HG03060 (cell line): ENCODE measurements around the gene ALG6.
"Not testable (repeated sequence)": the region's sequence is repeated elsewhere in the genome, so short reads cannot be mapped to it uniquely, and the experiment has no call there.

Source experiments
- ATAC-seq: cut with Tn5 transposase; IDR thresholded peaks from one replicate; pipeline ENCODE4 v1.9.1; 2021; ENCODE audit warnings: low read depth, moderate number of reproducible peaks; ENCODE audit not compliant: unreplicated experiment

The ALG6 gene

GRCh38 chr1:63407002-63407401 is 39.6 kb downstream of the ALG6 start:
- no peak for ATAC-seq

GRCh38 chr1:63408331-63408730 is 40.9 kb downstream of the ALG6 start:
- no peak for ATAC-seq

GRCh38 chr1:63411066-63411465 is 43.6 kb downstream of the ALG6 start:
- ATAC-seq = no peak

GRCh38 chr1:63413394-63413793 is 46.0 kb downstream of the ALG6 start:
- no peak for ATAC-seq

- no peak for ATAC-seq
Measured at GRCh38 chr1:63414691-63415365, 47.4 kb downstream of the ALG6 start.

- ATAC-seq = no peak
Measured at GRCh38 chr1:63418101-63418500, 50.7 kb downstream of the ALG6 start.

GRCh38 chr1:63420746-63421145 is 53.3 kb downstream of the ALG6 start:
- ATAC-seq = not testable (repeated sequence)

GRCh38 chr1:63423649-63424048 is 56.2 kb downstream of the ALG6 start:
- ATAC-seq = no peak

GRCh38 chr1:63428815-63429214 is 61.4 kb downstream of the ALG6 start:
- ATAC-seq = no peak

- no peak for ATAC-seq
Measured at GRCh38 chr1:63429281-63429680, 61.9 kb downstream of the ALG6 start.

GRCh38 chr1:63435161-63435560 is 67.7 kb downstream of the ALG6 start:
- no peak for ATAC-seq

GRCh38 chr1:63442141-63442475 is 74.7 kb downstream of the ALG6 start:
- no peak for ATAC-seq

GRCh38 chr1:63448731-63449246 is 81.4 kb downstream of the ALG6 start:
- no peak for ATAC-seq

GRCh38 chr1:63450416-63450815 is 83.0 kb downstream of the ALG6 start:
- no peak for ATAC-seq

- ATAC-seq = no peak
Measured at GRCh38 chr1:63453232-63453631, 85.8 kb downstream of the ALG6 start.

- ATAC-seq = no peak
Measured at GRCh38 chr1:63454269-63454668, 86.8 kb downstream of the ALG6 start.

GRCh38 chr1:63458750-63459149 is 91.3 kb downstream of the ALG6 start:
- no peak for ATAC-seq

GRCh38 chr1:63461661-63462230 is 94.3 kb downstream of the ALG6 start:
- no peak for ATAC-seq

- no peak for ATAC-seq
Measured at GRCh38 chr1:63463248-63463647, 95.8 kb downstream of the ALG6 start.

- ATAC-seq = no peak
Measured at GRCh38 chr1:63466181-63466580, 98.8 kb downstream of the ALG6 start.

GRCh38 chr1:63466759-63467158 is 99.3 kb downstream of the ALG6 start:
- no peak for ATAC-seq

GRCh38 chr1:63468683-63469082 is 101.3 kb downstream of the ALG6 start:
- ATAC-seq = not testable (repeated sequence)
